RWPE1 (cell line): Measurements from ENCODE around the gene AMPD2.

ENCODE experiments used
- CTCF ChIA-PET: fragments of 350-600 bp; sonication (Branson Sonifier 250); formaldehyde crosslinking; extraction: SDS; loops from one replicate; lab custom pipeline; 2021; lab: Yijun Ruan, JAX
- POLR2A ChIA-PET: fragments of 400-600 bp; formaldehyde crosslinking; extraction: SDS; loops from one replicate; lab custom pipeline; 2020; ENCODE audit warnings: antibody characterized with exemption; ENCODE audit not compliant: low non-redundant PET; lab: Yijun Ruan, JAX
- DNase-seq: peaks from one replicate; pipeline ENCODE4 v3.0.0; 2012; ENCODE audit warnings: low spot score
- H3K27ac ChIP-seq: fragments of 450-650 bp; 2 replicates; pipeline ENCODE4 v1.5.1; 2017
- CTCF ChIP-seq: fragments of 450-650 bp; conservative IDR thresholded peaks from 2 replicates; pipeline ENCODE4 v1.5.1; 2017; ENCODE audit warnings: low read depth, mild to moderate bottlenecking

Gene AMPD2

GRCh38 chr1:109584766-109585165 lies 34.9 kb upstream of the AMPD2 start:
- ChIA-PET CTCF (no interaction called here), POLR2A (no interaction called here)
- no peak overlapping the region for H3K27ac ChIP-seq
- TF ChIP-seq CTCF, result no peak
- no peak for DNase-seq

- POLR2A ChIA-PET, result no interaction called here
- TF ChIP-seq CTCF, result no peak
Measured at GRCh38 chr1:109586055-109586454, 33.6 kb upstream of the AMPD2 start.

DNA sequence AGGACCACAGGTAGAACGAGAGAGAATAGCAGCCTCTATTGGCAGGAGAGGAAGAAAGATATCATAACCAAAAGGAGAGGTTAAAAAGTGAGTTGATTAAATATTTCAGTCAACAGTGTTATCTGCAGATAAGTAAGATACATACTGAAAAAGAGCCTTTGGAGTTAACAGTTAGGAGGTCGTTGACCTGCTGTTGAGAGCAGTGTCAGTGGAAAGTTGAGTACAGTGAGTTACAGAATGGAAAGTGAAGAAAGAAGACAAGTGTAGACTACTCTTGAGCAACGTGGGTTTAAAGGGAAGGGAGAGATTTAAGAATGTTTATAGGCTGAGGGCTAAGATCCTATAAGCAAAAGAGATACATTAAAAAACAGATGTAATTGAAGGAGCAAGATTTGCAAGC lies 30.5 kb upstream of the AMPD2 start:
- POLR2A ChIA-PET, result no interaction called here
- CTCF ChIA-PET, result no interaction called here
- no peak overlapping the region for H3K27ac ChIP-seq
- no peak for TF ChIP-seq CTCF
- no peak for DNase-seq

More at GRCh38 chr1:109586055-109586454, 33.6 kb upstream of the AMPD2 start:
- no peak for DNase-seq
- CTCF ChIA-PET, result no interaction called here
- no peak overlapping the region for H3K27ac ChIP-seq

GRCh38 chr1:109589679-109590078 lies 30.0 kb upstream of the AMPD2 start:
- TF ChIP-seq CTCF, result no peak
- CTCF ChIA-PET, result no interaction called here
- POLR2A ChIA-PET, result no interaction called here
- no peak overlapping the region for H3K27ac ChIP-seq
- no peak for DNase-seq

DNA sequence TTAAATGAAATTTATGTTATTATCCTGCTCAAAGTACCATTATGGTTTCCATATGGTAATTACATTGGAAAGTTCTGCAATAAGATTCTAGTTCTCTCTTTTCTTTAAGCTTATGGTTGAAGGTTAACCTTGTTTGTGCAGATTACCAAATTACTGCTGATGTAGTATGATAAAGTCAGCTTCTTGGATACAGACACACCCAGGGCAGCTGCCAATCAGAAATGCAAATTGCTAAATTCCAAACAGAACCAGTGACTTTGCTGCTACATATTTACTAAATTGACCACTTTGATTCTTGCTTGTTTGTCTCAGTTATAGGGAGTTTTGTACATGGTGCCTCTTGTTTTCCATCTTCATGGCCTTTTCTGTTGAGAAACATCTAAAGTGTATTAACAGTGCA lies 26.7 kb upstream of the AMPD2 start:
- CTCF ChIA-PET, result no interaction called here
- H3K27ac ChIP-seq, result no peak overlapping the region
- no peak for DNase-seq
- no peak for TF ChIP-seq CTCF
- POLR2A ChIA-PET, result no interaction called here

GRCh38 chr1:109595531-109595930 lies 24.1 kb upstream of the AMPD2 start:
- POLR2A ChIA-PET, result no interaction called here

More at GRCh38 chr1:109595531-109595930, 24.1 kb upstream of the AMPD2 start:
- CTCF ChIA-PET, result interaction anchor here (0.7 to 1.1 kb wide), 2 partner anchors 49 to 98 kb away, joined by 3 to 4 read pairs; no protein-coding TSS in a partner anchor
- no peak overlapping the region for H3K27ac ChIP-seq
- TF ChIP-seq CTCF, result no peak
- DNase-seq, result no peak
